CD4-positive, alpha-beta T cell treated with Interleukin-15 for 4 hours (primary cell): Measurements from ENCODE around the gene KPNA4.
"Not testable (repeated sequence)": the region's sequence is repeated elsewhere in the genome, so short reads cannot be mapped to it uniquely, and the experiment has no call there.

Experiments
- DNase-seq: peaks from one replicate; pipeline ENCODE4 v3.0.0-alpha.2; 2020; ENCODE audit warnings: low spot score

The KPNA4 gene

DNA sequence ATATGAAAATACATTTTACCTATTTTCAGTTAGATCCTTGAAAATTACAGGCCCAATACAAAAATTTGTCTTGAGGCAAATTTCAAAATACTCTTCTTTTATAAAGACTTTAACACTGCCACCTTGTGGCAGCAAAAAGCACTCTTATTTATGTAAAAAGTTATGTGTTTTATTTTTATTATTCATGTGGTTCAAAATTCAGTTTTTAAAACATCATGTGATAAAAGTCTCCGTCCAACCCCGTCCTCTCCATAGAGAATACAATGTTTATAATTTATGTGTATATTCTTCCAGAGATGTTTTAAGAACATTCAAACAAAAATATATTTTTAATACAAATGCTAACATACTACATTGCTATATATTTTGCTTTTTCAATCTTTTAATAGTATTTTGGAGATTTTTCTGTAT, 78.9 kb downstream of the KPNA4 start:
- DNase-seq, result peak; percentile 34

DNA sequence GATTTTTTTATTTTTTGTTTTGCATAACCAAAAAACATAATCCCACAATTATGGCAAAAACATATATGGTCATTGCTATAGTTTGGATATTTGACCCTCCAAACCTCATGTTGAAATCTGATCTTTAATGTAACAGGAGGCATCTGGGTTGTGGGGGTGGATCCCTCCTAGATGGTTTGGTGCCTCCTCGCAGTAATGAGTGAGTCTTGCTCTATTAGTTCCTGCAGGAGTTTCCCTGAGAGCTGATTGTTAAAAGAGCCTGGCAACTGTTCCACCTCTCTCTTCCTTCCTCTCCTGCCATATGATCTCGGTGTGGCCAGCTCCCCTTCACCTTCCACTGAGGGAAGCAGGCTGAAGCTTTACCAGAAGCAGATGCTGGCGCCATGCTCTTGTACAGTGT, 82.6 kb downstream of the KPNA4 start:
- DNase-seq, result no peak

DNA sequence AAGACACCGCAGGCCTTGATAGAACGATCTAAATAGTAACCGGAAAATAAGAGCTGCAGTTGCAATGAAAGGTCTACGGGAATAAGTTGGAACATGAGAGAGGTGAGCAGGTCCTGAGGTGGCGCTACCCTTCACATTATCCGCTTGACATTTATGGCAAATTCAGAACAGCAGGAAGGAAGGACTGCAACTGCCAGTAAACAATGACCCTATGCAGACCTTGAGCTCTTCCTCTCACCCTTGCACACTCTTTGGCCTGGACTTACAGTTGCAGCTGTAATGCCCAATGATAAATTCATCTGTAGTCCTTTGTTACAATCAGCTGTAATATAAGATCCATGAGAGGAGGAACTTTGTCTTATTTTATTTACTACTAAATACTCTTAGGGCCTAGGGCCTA, 83.5 kb downstream of the KPNA4 start:
- DNase-seq, result no peak

DNA sequence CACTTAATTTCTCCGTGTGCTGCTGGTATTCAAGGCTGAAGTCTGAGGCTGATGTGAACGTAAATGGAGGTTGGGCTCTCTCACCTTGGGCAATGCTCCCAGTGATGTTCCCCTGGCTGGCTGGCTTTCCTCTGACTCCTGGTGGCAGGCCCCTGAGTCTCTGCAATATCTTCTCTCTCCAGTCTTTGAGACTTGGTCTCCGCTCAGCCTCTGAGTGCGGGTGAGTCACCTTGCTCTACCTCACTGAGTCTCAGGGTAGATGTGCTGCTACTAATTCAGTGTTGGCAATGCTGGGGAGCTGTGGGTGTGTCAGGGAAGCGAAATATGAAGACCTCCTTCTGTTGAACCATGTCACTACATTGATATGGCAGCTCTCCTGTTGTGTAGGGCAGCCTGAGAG, 84.4 kb downstream of the KPNA4 start:
- no peak for DNase-seq

DNA sequence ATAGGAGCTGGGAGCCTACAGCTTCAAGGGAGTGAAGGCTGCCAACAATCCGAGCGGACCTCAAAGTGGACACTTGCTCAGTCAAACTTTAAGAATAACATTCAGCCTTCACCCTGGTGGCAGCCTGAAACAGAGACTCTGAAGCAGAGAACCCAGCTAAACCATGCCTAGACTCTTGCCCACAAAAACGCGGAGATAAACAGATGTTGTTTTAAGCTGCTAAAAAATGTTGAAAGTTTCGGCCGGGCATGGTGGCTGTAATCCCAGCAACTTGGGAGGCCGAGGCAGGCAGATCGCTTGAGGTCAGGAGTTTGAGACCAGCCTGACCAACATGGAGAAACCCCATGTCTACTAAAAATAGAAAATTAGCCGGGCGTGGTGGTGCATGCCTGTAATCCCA, 86.0 kb downstream of the KPNA4 start:
- DNase-seq, result no peak

DNA sequence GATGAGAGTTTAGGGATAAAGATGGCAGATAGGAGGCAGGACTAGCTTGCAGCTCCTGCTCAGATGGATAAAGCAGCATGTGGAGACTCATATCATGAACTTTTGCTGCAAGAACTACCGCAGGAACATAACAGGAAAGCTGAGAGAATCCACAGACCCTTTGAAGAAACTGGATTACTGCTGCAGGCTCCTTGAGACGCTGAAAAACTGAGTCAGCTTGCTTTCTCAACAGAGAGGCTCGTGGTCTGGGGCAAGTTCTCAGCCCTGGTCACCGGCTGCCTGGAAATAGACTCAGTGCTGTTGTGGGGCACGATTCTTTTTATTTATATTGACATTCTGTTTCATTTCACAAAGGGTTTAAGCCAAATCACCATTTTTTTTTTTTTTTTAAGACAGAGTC, 87.0 kb downstream of the KPNA4 start:
- no peak for DNase-seq

DNA sequence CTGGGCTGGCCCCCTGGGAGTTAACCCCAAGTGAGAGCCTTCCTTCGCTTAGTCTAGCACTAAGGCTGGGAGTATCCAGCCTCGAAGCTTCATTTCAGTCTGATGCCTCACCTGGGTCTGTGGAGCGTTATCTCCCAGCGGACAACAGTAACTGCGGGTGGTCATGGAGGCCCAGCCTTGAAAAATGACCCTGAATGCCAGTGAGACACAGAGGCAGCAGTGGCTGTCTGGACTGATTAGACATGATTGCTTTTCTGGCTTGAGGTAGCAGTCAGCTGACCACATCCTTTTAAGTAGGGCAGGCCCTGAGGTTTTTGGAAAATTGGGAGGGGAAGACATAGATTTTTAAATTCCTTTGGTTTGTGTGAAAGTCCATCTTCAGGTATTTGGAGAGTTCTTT, 87.6 kb downstream of the KPNA4 start:
- no peak for DNase-seq

DNA sequence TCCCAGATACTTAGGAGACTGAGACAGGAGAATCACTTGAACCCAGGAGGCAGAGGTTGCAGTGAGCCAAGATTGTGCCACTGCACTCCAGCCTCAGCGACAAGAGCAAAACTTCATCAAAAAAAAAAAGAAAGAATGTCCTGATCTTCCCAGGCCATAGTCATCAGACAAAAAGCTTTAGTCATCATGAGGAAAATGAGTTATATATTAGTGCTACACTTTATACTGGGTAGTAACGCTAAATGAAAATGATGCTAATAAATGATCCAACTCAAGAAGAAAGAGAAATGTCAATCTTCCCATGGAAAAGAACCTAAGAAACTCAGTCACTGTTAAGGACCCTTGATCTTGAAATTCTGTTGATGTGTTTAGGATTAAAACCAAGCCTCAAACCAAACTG, 89.5 kb downstream of the KPNA4 start:
- no peak for DNase-seq

DNA sequence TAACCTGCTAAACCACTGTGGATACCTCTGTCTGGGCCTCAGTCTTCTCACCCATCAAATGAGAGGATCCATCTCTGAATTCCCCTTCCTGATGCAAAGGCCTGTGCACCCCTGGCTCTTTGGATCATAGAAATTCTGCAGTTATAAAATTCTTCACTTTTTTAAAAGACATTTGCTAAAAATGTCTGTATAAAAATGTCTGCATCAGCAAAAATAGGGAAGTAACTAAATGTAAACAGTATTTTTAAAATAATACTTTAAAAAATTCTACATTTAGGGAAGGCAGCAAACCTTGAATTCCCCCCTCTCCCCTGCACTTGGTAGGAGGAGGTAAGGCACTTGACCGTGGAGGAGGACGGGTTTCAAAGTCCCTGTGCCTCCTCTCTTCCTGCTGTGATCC, 90.2 kb downstream of the KPNA4 start:
- no peak for DNase-seq

DNA sequence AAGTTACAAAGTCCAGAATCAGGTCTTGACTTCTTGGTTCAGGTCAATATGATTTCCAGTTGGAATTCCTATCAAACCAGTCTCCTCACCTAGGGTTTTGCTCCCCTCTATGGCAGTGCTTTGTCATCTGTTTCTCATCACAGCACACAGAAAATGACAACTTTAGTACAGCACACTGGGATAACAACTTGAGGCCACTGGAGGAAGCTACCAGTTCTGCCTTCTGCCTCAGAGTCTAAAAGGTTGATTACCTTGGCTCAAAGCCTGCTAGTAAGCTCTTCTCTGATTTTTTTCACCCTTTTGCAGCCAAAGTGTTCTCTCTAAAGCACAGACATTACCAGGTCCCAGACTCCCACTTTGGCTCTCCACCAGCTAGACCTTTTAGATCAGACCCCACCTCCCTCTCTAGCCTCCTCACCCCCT, 90.9 kb downstream of the KPNA4 start:
- DNase-seq, result no peak

DNA sequence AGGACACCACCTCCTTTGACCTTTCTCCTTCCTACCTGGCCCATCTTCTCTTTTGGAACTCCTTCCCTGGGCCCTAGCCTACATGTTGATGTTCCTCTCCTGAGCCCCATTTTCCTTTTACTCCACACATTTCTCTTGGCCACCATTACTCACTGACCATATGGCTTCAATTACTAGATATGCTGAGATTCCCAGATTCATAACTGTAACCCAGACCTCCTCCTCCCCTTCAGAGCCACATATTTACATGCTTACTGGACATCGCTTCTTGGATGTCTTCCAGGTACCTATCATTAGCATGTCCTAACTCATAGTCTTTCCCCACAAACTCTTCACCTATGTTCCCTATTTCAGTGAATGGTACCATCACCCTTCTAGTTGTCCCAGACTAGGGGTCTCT, 91.4 kb downstream of the KPNA4 start:
- DNase-seq, result no peak

DNA sequence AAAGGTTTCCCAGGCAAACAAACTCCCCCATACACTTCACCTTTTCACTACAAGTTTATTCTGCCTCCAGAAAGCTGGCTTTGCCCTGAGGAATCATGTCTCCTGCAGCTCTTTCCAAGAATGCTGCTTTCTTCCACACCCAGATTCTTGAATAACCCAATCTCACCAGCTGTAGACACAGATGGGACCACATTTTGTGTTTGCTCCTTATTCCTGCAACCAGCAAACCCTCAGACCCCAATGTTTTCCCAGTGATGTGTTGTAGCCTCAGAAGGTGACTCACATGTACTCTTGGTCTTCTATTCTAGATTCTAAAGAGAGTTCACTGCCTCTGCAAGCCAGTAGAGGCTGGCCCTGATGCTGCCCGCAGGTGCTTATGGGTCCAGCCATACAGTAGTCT, 92.2 kb downstream of the KPNA4 start:
- no peak for DNase-seq

DNA sequence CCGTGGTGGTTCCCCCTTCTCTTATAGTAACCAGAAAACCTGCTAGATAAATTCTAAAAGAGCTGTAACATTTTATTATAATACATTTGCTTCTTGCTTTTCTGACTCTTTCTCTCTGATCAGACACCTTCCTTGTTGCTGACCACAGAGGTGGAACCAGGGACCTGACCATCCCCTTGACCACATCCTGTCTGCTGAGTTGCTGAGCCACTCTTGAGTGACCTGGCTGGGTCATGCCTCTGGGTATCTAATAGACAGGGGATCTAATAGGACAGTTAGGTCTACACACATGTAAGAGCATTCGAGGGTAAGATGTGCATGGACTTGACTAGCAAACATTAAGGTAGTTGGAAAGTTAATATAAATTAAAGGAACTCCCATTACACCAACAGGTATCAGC, 93.0 kb downstream of the KPNA4 start:
- no peak for DNase-seq

DNA sequence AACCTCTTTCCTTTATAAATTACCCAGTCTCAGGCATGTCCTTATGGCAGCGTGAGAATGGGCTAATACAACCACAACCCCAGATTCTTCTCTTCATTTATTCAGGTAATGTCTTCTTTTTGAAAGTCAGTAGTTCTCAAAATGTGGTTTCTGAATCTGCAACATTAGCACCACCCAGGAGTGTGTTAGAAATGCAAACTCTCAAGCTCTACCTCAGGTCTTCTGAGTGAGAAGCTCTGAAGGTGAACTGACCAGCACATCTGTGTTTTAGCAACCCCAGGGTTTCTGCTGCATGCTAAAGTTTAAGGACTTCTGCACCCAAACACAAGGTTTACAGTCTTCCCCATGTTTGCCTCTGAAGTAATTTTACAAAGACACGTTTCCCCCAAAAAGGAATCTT, 93.5 kb downstream of the KPNA4 start:
- DNase-seq, result no peak

DNA sequence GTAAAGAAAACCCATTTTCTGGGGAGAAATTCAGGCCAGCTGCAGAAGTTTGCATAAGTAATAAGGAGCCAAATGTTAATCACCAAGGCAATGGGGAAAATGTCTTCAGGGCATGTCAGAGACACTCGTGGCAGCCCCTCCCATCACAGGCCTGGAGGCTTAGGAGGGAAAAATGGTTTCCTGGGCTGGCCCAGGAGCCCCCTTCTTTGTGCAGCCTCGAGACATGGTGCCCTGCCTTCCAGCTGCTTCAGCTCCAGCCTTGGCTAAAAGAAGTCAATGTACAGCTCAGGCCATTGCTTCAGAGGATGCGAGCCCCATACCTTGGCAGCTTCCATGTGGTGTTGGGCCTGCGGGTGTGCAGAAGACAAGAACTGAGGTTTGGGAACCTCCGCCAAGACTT, 95.2 kb downstream of the KPNA4 start:
- DNase-seq, result no peak

DNA sequence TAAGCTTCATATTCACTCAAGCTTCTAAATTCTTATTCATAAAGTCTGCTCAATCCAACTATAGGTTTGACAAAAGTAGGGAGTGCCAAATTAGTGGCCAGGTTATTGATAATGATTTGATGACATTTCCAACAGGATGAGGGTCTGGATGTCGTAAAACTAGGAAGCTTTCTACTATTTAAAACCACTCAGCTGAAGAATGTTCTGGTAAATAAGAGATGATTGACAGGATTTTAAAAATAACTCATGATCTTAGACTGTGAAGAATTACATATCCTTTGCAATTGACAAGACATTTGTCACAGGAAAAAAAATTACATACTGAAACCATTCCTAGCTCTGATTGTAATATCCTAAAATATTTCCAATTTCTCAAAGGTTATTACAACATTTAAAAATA, 100.4 kb downstream of the KPNA4 start:
- no peak for DNase-seq

DNA sequence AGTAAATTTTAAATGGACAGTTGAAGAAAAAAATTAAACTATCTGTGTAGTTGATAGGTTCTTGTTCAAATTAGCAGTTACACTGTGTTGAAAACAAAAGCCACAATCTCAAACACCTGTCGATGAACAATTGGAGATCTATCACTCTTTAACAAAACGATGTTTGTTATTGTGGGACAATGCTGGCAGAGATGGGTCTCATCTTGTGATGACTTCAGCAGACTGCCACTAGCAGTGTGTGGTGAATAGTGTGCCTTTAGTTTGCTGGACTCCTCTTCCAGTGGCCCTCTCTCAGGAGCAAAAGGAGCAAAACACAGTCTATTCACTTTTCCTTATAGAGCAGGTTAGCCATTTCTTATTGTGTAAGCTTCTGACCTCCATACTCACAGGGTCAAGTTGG, 101.0 kb downstream of the KPNA4 start:
- no peak for DNase-seq

DNA sequence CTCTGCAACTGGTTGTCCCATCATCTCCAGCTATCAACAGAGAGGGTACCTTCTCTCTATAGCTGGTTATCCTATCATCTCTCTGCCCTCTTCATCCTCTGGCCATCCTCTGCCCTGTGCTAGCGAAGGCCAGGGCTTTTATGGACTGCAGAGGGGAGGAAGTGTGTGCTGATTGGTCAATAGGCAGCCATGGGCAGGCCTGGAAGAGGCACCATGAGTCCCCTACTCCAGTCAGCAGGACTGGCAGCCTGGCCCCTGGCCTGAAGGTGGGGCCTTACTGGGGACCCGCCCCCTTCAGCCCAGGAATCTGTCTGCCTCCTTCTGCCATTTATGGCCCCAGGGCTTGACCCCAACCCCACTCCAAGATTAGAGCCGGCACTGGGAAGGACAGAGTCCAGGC, 105.3 kb downstream of the KPNA4 start:
- DNase-seq, result no peak

DNA sequence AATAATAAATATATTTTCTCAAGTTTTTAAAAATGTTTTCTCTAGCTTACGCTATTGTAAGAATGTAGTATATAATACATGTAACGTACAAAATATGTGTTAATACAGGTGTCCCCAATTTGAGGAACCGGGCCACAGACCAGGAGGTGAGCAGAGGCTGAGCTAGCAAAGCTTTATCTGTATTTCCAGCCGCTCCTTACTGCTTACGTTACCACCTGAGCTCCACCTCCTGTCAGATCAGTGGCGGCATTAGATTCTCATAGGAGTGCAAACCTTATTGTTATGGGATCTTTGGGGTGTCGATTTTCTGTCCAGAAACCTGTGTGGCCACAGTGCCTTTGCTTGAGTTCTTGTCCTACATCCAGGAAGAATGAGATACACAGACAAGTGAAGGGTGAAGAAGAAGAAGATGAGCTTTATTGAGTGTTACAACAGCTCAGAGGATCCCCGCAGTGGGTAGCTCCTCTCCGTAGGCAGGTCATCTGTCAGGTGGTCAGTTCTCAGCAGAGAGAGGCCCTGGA, 105.9 kb downstream of the KPNA4 start:
- no peak for DNase-seq

DNA sequence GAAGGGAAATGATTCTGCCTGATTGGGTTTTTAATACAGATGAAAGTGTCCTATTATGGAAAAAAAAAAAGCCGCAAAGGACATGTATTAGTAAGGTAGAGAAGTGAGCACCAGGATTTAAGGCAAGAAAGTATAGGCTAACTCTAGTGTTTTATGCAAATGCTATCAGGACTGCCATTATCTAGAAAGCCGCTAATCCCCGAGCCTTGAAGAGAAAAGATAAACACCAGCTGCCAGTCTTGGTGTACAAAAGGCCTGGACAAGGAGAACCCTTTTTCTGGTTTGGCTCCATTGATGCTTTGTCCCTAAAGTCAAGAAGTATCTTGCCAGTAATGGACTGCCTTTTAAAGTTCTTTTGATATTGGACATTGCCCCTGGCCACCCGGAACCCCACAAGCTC, 107.2 kb downstream of the KPNA4 start:
- no peak for DNase-seq

DNA sequence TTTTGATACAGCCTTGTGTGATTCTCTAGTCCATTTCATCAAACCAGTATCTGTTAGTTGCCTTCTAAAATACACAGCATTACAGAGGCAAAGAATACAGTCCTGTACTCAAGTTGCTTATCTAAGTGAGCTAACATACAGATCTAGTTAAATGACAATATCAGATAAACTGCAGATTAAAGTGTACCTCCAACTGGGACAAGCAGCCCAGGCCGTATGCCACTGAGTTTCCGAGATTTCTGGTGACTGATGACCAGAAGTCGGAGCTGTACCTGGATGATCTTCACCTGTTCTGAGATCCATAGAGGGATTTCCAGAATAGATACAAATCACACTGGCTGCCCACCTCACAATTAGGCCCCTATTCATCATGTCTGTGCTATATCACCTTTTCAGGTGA, 109.5 kb downstream of the KPNA4 start:
- no peak for DNase-seq

DNA sequence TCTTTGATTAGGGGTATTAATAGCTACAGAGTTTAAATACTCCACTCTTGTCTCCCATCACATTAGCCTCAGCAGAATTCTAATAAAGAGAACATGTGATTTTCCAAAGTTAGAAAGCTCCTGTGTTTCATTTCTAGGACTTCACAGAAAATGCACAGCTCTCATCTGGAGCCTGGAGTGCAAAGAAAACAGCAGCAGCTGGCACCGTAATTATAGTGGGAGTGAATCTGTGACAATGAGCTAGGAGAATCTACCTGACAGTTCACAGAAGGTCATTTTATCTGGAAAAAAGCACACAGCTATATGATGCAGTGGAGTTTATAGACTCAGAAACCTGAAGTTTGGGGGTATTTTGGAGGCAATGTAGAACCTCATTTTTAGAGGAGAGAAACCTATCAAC, 110.4 kb downstream of the KPNA4 start:
- DNase-seq, result no peak

DNA sequence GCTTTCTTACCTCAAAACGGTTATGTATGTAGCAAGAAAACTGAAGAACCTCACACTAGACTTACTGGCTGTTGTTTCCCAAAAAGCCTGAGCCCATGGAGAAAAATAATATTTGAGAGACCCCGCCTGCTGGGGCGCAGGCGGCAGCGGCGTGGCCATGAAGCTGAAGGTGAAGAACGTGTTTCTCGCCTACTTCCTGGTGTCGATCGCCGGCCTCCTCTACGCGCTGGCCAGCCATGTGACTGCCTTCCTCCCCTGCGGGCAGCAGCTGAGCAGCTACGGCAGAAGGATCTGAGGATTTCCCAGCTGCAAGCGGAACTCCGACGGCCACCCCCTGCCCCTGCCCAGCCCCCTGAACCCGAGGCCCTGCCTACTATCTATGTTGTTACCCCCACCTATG, 113.1 kb downstream of the KPNA4 start:
- DNase-seq, result not testable (repeated sequence)

DNA sequence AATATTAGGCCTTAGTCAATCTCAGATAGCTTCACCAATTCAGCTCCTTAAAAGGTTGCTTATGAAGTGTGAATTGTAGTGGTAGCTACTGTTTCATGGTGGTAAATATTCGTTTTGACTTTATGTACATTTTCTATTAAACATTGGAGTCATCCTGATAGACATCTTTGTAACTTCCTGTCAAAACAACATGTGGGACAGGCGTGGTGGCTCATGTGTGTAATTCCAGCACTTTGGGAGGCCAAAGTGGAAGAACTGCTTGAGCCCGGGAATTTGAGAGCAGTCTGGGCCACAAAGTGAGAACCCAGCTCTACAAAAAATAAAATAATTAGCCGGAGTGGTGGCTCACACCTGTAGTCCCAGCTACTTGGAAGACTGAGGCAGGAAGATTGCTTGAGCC, 113.8 kb downstream of the KPNA4 start:
- no peak for DNase-seq

DNA sequence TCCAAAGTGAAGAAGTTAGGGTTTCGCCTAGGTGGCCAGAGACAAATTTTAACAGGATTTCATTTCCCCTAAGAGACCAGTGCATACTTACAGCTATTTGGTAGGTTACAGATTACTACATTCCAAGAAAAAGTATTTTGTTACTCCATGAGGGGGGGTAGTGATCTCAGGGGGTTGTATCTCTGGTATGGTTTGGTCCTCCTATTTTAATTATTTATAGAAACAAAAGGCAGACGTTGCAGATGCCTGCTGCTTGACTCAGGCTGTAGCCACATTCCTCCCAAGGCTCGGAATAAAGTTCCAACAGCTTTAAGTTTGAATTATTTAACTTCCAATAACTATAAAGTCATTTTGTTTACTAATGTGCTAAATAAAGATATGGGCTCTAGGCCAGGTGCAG, 114.5 kb downstream of the KPNA4 start:
- no peak for DNase-seq
